GM12878 (cell line): ENCODE results near the gene CENPP. TPM values are rescaled to one million over a fixed set of nuclear protein-coding genes. Genes with fewer than 3 reads are reported as not detected.

Source experiments
- ATAC-seq: fragments of 200-7000 bp; cut with Tn5 transposase; 3 replicates; pipeline ENCODE4 v1.9.1; 2020; ENCODE audit warnings: mild to moderate bottlenecking, moderate library complexity
- BruUV-seq: library from RNA; stranded (reverse); fragments of 400-500 nt; replicated peaks from 2 replicates; lab custom pipeline; 2021; lab: Mats Ljungman, UMichigan
- CTCF ChIA-PET: fragments of 300-600 bp; sonication (Branson Sonifier 250); formaldehyde crosslinking; extraction: SDS; loops from one replicate; lab custom pipeline; 2021; ENCODE audit warnings: inconsistent platforms; lab: Yijun Ruan, JAX
- POLR2A ChIA-PET: fragments of 350-600 bp; formaldehyde crosslinking; extraction: SDS; loops from one replicate; lab custom pipeline; 2021; ENCODE audit warnings: inconsistent platforms; lab: Charles Lee
- RAD21 ChIA-PET: fragments of 300-600 bp; sonication (Branson Sonifier 250); formaldehyde crosslinking; loops from one replicate; lab custom pipeline; 2023; ENCODE audit warnings: antibody characterized with exemption; ENCODE audit not compliant: unreplicated experiment; lab: Charles Lee
- SMC1A ChIA-PET: fragments of 300-600 bp; sonication (Branson Sonifier 250); formaldehyde crosslinking; loops from one replicate; lab custom pipeline; 2023; ENCODE audit not compliant: unreplicated experiment, uncharacterized antibody; lab: Charles Lee
- DNase-seq: peaks from one replicate; pipeline ENCODE4 v3.0.0-alpha.2; 2011; ENCODE audit warnings: low read depth, low spot score
- FAIRE-seq: peaks from 3 replicates; lab custom pipeline; 2011; peaks lifted over from hg19 to GRCh38; lab: Jason Lieb, UNC
- H2AFZ ChIP-seq: 2 replicates; pipeline ENCODE4 v1.6.0; 2011; ENCODE audit warnings: low read depth, low read length, control low read depth; ENCODE audit not compliant: control insufficient read depth
- H3K27ac ChIP-seq: 2 replicates; pipeline ENCODE4 v1.5.1; 2011; ENCODE audit warnings: control low read depth; ENCODE audit not compliant: control insufficient read depth, insufficient read depth
- H3K27me3 ChIP-seq, 2 experiments: replicated peaks in 1 of 2; 2 replicates each; pipeline versions ENCODE4 v1.6.0 to v1.6.1; 2011; ENCODE audit warnings: low read length in 1 of 2; ENCODE audit not compliant: control insufficient read depth in 2 of 2, insufficient read depth in 2 of 2
- H3K36me3 ChIP-seq, 2 experiments: 2 replicates each; pipeline ENCODE4 v1.5.1; 2011; ENCODE audit warnings: low read length in 1 of 2; ENCODE audit not compliant: control insufficient read depth in 2 of 2, insufficient read depth in 2 of 2
- H3K4me1 ChIP-seq: 2 replicates; pipeline ENCODE4 v1.6.1; 2011; ENCODE audit warnings: mild to moderate bottlenecking, low read length, moderate library complexity, mixed read lengths; ENCODE audit not compliant: control insufficient read depth, insufficient read depth
- H3K4me2 ChIP-seq: 2 replicates; pipeline ENCODE4 v1.6.0; 2011; ENCODE audit warnings: control low read depth; ENCODE audit not compliant: control insufficient read depth, insufficient read depth
- H3K4me3 ChIP-seq: fragments of 200-600 bp; sonication (generic); 2 replicates; pipeline ENCODE4 v1.5.1; 2016
- H3K79me2 ChIP-seq: 2 replicates; pipeline ENCODE4 v1.6.0; 2011; ENCODE audit warnings: low read length; ENCODE audit not compliant: control insufficient read depth, insufficient read depth
- H3K9ac ChIP-seq: 2 replicates; pipeline ENCODE4 v1.8.0; 2011; ENCODE audit warnings: low read length, control low read depth, mixed read lengths; ENCODE audit not compliant: control insufficient read depth, insufficient read depth
- H3K9me3 ChIP-seq: replicated peaks from 3 replicates; pipeline ENCODE4 v1.5.1; 2011; ENCODE audit warnings: mild to moderate bottlenecking, low read length; ENCODE audit not compliant: control insufficient read depth, insufficient read depth
- H4K20me1 ChIP-seq: 2 replicates; pipeline ENCODE4 v1.6.0; 2011; ENCODE audit not compliant: control insufficient read depth, insufficient read depth
- BACH1 ChIP-seq: fragments of 450-650 bp; IDR thresholded peaks from 2 replicates; pipeline ENCODE4 v1.6.1; 2017; ENCODE audit warnings: mild to moderate bottlenecking, borderline replicate concordance
- CBX5 ChIP-seq: sonication (generic); IDR thresholded peaks from 2 replicates; pipeline ENCODE4 v1.6.1; 2016; ENCODE audit warnings: low read depth, moderate library complexity, mild to moderate bottlenecking, inconsistent platforms
- CHD2 ChIP-seq: IDR thresholded peaks from 2 replicates; pipeline ENCODE4 v1.6.1; 2011; ENCODE audit warnings: low read depth, low read length, improper control_type of control experiment, borderline replicate concordance
- HDGF ChIP-seq: fragments of 450-650 bp; IDR thresholded peaks from 2 replicates; pipeline ENCODE4 v1.6.1; 2016; ENCODE audit warnings: antibody characterized with exemption
- KAT2A ChIP-seq: conservative IDR thresholded peaks from 2 replicates; pipeline ENCODE4 v1.6.1; 2011; ENCODE audit warnings: low read depth, low read length; ENCODE audit not compliant: control insufficient read depth
- MYC ChIP-seq: IDR thresholded peaks from 2 replicates; pipeline ENCODE4 v1.6.1; 2011; ENCODE audit warnings: mild to moderate bottlenecking, low read length, moderate library complexity, inconsistent platforms; ENCODE audit not compliant: insufficient read depth, insufficient replicate concordance, insufficient read length, severe bottlenecking
- TBL1XR1 ChIP-seq: IDR thresholded peaks from 2 replicates; pipeline ENCODE4 v1.6.1; 2012; ENCODE audit warnings: low read depth, low read length, improper control_type of control experiment
- YY1 ChIP-seq: IDR thresholded peaks from 2 replicates; pipeline ENCODE4 v1.6.1; 2011; ENCODE audit warnings: low read depth, mild to moderate bottlenecking, low read length
- ZBED1 ChIP-seq: IDR thresholded peaks from 2 replicates; pipeline ENCODE4 v1.6.1; 2016; ENCODE audit warnings: borderline replicate concordance
- WGBS: methylation state at CpG from one replicate; pipeline ENCODE4 v1.1.6; 2016; ENCODE audit warnings: low lambda C conversion rate; ENCODE audit not compliant: insufficient replicate concordance, insufficient coverage; ENCODE audit errors: missing lambda C conversion rate; 5-methylcytosine and 5-hydroxymethylcytosine counted together
- in situ Hi-C: fragments of 300-500 bp; cut with MboI; formaldehyde crosslinking; loops from 9 replicates; pipeline ENCODE4 v1.14.3; 2018; ENCODE audit warnings: mixed read lengths
- intact Hi-C: fragments of 100-400 bp; cut with micrococcal nuclease; formaldehyde crosslinking; loops from one replicate; pipeline ENCODE4 v1.14.2; 2022; ENCODE audit not compliant: unreplicated experiment
- polyA plus RNA-seq, 11 experiments: library from polyadenylated mRNA; depleted of rRNA in 4 of 11; unstranded in 6 of 11; stranded (reverse) in 5 of 11; fragments of >200 nt; fragmentation: Nextera tagmentation in 4 of 11; fragmentation: Illumina TruSeq in 1 of 11; extraction: Ambion mirVana in 4 of 11; extraction: Trizol in 1 of 11; gene quantifications; 1 replicate in 1 of 11; 2 replicates in 10 of 11; pipeline versions ENCODE4 v1.2.1 to v1.2.3, GENCODE V29; 2011 to 2016; ENCODE audit warnings: inconsistent platforms in 2 of 11, missing spikeins in 2 of 11, low read depth in 1 of 11
- total RNA-seq, 4 experiments: library from RNA; depleted of rRNA in 3 of 4; stranded (reverse); fragments of >200 nt in 3 of 4; fragmentation: Illumina TruSeq in 1 of 4; extraction: Trizol in 1 of 4; gene quantifications; 2 replicates each; pipeline versions ENCODE4 v1.2.1 to v1.2.3, GENCODE V29; 2013 to 2021
- TF ChIP-seq, protein P1 (sequence below): fragments of 450-650 bp; formaldehyde crosslinking; IDR thresholded peaks from 2 replicates; pipeline ENCODE4 v1.4.0; 2020; ENCODE audit warnings: mild to moderate bottlenecking, moderate library complexity
- TF ChIP-seq, protein P2 (sequence below), 3 experiments: IDR thresholded peaks in 2 of 3; conservative IDR thresholded peaks in 1 of 3; 2 replicates each; pipeline ENCODE4 v1.5.1; 2011; ENCODE audit warnings: low read depth in 3 of 3, low read length in 3 of 3, mild to moderate bottlenecking in 3 of 3, control low read depth in 2 of 3, moderate library complexity in 2 of 3, inconsistent platforms in 1 of 3, mixed read lengths in 1 of 3; ENCODE audit not compliant: control insufficient read depth in 2 of 3, insufficient read depth in 1 of 3; ENCODE audit errors: extremely low read depth in 1 of 3
- TF ChIP-seq, protein P3 (sequence below): fragments of 450-650 bp; IDR thresholded peaks from 2 replicates; pipeline ENCODE4 v1.6.1; 2014; ENCODE audit warnings: mild to moderate bottlenecking
- TF ChIP-seq, protein P4 (sequence below): IDR thresholded peaks from 2 replicates; pipeline ENCODE4 v1.6.1; 2012; ENCODE audit warnings: mild to moderate bottlenecking, low read depth, low read length

The CENPP gene
- total and polyA plus RNA-seq, 10 of the 15 experiments (the other 5 are each of a cell fraction or from before 2014, with no cell fraction given): 9.4 to 31.4 (median 19.8) TPM

DNA sequence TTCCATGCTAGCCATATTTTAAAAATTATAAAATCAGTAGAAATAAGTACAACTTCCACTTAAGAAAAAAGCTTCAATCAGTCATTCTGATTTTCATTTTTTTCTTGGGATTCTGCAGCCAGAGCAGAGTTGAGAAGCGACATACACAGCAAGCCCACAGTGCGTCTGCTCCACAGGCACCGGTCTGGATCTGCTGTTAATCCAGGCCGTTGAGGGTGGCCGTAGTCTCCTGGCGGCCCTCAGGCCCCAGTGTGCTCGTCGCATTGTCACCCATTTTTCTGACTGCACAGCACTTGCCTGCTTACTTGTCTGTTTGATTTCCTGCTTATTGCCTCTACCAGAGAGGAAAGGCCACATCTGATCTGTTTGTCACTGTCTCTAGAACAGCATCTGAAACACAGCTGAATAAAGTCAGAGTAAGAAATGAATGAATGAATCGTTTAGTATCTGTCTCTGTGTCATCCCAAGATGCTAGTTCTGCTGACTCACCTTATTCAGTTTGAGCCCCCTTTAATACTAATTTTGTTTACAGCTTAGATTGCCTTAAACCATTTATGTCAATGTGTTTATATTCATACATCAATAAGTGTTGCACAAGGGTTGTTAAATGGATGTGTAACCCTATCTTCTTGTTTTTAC lies 168.1 kb downstream of the CENPP start:
- Histone ChIP-seq H3K9ac (no peak overlapping the region), H3K9me3 (no peaks in the 10 kb centered on the region), H3K27me3 (no peaks in the 10 kb centered on the region), H3K4me2 (no peak overlapping the region), H3K36me3 (no peaks in the 10 kb centered on the region; a peak in 1 of 4 replicates), H3K4me3 (no peak overlapping the region), H4K20me1 (no peaks in the 10 kb centered on the region), H2AFZ (no peak overlapping the region), H3K4me1 (no peaks in the 10 kb centered on the region), H3K27ac (no peak overlapping the region), H3K79me2 (no peaks in the 10 kb centered on the region)
- ChIA-PET POLR2A (interaction anchor here (0.5 kb wide), 1 partner anchor 348 kb away, joined by 6 read pairs; no protein-coding TSS in a partner anchor), SMC1A (interaction anchor here (1.2 kb wide), 2 partner anchors 10 to 194 kb away, joined by 3 read pairs; no protein-coding TSS in a partner anchor), RAD21 (no interaction called here), CTCF (interaction anchor here (0.6 to 1.3 kb wide), 2 partner anchors 10 to 299 kb away, joined by 3 to 5 read pairs; no protein-coding TSS in a partner anchor)
- no peak for FAIRE-seq
- 88% methylated on average over 9 of the region's 9 CpGs for WGBS
- ATAC-seq: no peak
- intact Hi-C loops (no loop called here), in situ Hi-C loops (no loop called here)
- DNase-seq: no peak
- BruUV-seq: no TSS peak
- TF ChIP-seq TBL1XR1 (no peak), ZBED1 (no peak), YY1 (no peak), KAT2A (no peak), BACH1 (no peak), CHD2 (no peak), MYC (no peak), HDGF (no peak), CBX5 (no peak)
- TF ChIP-seq, protein P1, sequence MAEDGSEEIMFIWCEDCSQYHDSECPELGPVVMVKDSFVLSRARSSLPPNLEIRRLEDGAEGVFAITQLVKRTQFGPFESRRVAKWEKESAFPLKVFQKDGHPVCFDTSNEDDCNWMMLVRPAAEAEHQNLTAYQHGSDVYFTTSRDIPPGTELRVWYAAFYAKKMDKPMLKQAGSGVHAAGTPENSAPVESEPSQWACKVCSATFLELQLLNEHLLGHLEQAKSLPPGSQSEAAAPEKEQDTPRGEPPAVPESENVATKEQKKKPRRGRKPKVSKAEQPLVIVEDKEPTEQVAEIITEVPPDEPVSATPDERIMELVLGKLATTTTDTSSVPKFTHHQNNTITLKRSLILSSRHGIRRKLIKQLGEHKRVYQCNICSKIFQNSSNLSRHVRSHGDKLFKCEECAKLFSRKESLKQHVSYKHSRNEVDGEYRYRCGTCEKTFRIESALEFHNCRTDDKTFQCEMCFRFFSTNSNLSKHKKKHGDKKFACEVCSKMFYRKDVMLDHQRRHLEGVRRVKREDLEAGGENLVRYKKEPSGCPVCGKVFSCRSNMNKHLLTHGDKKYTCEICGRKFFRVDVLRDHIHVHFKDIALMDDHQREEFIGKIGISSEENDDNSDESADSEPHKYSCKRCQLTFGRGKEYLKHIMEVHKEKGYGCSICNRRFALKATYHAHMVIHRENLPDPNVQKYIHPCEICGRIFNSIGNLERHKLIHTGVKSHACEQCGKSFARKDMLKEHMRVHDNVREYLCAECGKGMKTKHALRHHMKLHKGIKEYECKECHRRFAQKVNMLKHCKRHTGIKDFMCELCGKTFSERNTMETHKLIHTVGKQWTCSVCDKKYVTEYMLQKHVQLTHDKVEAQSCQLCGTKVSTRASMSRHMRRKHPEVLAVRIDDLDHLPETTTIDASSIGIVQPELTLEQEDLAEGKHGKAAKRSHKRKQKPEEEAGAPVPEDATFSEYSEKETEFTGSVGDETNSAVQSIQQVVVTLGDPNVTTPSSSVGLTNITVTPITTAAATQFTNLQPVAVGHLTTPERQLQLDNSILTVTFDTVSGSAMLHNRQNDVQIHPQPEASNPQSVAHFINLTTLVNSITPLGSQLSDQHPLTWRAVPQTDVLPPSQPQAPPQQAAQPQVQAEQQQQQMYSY: no peak
- TF ChIP-seq, protein P2, sequence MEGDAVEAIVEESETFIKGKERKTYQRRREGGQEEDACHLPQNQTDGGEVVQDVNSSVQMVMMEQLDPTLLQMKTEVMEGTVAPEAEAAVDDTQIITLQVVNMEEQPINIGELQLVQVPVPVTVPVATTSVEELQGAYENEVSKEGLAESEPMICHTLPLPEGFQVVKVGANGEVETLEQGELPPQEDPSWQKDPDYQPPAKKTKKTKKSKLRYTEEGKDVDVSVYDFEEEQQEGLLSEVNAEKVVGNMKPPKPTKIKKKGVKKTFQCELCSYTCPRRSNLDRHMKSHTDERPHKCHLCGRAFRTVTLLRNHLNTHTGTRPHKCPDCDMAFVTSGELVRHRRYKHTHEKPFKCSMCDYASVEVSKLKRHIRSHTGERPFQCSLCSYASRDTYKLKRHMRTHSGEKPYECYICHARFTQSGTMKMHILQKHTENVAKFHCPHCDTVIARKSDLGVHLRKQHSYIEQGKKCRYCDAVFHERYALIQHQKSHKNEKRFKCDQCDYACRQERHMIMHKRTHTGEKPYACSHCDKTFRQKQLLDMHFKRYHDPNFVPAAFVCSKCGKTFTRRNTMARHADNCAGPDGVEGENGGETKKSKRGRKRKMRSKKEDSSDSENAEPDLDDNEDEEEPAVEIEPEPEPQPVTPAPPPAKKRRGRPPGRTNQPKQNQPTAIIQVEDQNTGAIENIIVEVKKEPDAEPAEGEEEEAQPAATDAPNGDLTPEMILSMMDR (IDR thresholded peaks at IDR 0.05 in 2 of 3, conservative IDR thresholded peaks at IDR 0.05 in 1 of 3; ENCODE audit: control insufficient read depth in 2 of 3, extremely low read depth in 1 of 3, insufficient read depth in 1 of 3, low read depth in 3 of 3, low read length in 3 of 3): no peak
- TF ChIP-seq, protein P3, sequence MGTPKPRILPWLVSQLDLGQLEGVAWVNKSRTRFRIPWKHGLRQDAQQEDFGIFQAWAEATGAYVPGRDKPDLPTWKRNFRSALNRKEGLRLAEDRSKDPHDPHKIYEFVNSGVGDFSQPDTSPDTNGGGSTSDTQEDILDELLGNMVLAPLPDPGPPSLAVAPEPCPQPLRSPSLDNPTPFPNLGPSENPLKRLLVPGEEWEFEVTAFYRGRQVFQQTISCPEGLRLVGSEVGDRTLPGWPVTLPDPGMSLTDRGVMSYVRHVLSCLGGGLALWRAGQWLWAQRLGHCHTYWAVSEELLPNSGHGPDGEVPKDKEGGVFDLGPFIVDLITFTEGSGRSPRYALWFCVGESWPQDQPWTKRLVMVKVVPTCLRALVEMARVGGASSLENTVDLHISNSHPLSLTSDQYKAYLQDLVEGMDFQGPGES: no peak
- TF ChIP-seq, protein P4, sequence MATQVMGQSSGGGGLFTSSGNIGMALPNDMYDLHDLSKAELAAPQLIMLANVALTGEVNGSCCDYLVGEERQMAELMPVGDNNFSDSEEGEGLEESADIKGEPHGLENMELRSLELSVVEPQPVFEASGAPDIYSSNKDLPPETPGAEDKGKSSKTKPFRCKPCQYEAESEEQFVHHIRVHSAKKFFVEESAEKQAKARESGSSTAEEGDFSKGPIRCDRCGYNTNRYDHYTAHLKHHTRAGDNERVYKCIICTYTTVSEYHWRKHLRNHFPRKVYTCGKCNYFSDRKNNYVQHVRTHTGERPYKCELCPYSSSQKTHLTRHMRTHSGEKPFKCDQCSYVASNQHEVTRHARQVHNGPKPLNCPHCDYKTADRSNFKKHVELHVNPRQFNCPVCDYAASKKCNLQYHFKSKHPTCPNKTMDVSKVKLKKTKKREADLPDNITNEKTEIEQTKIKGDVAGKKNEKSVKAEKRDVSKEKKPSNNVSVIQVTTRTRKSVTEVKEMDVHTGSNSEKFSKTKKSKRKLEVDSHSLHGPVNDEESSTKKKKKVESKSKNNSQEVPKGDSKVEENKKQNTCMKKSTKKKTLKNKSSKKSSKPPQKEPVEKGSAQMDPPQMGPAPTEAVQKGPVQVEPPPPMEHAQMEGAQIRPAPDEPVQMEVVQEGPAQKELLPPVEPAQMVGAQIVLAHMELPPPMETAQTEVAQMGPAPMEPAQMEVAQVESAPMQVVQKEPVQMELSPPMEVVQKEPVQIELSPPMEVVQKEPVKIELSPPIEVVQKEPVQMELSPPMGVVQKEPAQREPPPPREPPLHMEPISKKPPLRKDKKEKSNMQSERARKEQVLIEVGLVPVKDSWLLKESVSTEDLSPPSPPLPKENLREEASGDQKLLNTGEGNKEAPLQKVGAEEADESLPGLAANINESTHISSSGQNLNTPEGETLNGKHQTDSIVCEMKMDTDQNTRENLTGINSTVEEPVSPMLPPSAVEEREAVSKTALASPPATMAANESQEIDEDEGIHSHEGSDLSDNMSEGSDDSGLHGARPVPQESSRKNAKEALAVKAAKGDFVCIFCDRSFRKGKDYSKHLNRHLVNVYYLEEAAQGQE: no peak
